GM21360 (cell line): ENCODE data around the gene C1QA.

Experiments used
- ATAC-seq: cut with Tn5 transposase; IDR thresholded peaks from one replicate; pipeline ENCODE4 v1.9.1; 2021; ENCODE audit warnings: mild to moderate bottlenecking, moderate library complexity; ENCODE audit not compliant: unreplicated experiment

C1QA gene

GRCh38 chr1:22612671-22613571 lies 23.5 kb upstream of the C1QA start:
- no peak for ATAC-seq

GRCh38 chr1:22613572-22613918 lies 22.9 kb upstream of the C1QA start:
- ATAC-seq = no peak

GRCh38 chr1:22613951-22614350 lies 22.5 kb upstream of the C1QA start:
- ATAC-seq = no peak

- no peak for ATAC-seq
Observed at GRCh38 chr1:22615886-22616285, 20.5 kb upstream of the C1QA start.

GRCh38 chr1:22616571-22616970 lies 19.9 kb upstream of the C1QA start:
- ATAC-seq = no peak

GRCh38 chr1:22618056-22618455 lies 18.4 kb upstream of the C1QA start:
- ATAC-seq = no peak

- no peak for ATAC-seq
Observed at GRCh38 chr1:22619252-22619651, 17.2 kb upstream of the C1QA start.

GRCh38 chr1:22619798-22620197 lies 16.6 kb upstream of the C1QA start:
- ATAC-seq = no peak

- no peak for ATAC-seq
Observed at GRCh38 chr1:22621761-22622160, 14.7 kb upstream of the C1QA start.

- no peak for ATAC-seq
Observed at GRCh38 chr1:22625262-22625925, 11.0 kb upstream of the C1QA start.

GRCh38 chr1:22626237-22627157 lies 9.9 kb upstream of the C1QA start:
- ATAC-seq = no peak

- no peak for ATAC-seq
Observed at GRCh38 chr1:22627331-22627730, 9.1 kb upstream of the C1QA start.

GRCh38 chr1:22628698-22629444 lies 7.6 kb upstream of the C1QA start:
- no peak for ATAC-seq

- ATAC-seq = no peak
Observed at GRCh38 chr1:22629886-22630285, 6.5 kb upstream of the C1QA start.

GRCh38 chr1:22633697-22634463 lies 2.5 kb upstream of the C1QA start:
- ATAC-seq = no peak

GRCh38 chr1:22635436-22635835 lies 992 bp upstream of the C1QA start:
- no peak for ATAC-seq

- ATAC-seq = no peak
Observed at GRCh38 chr1:22636927-22637326, 499 bp downstream of the C1QA start.

- ATAC-seq = no peak
Observed at GRCh38 chr1:22637907-22638445, 1.5 kb downstream of the C1QA start.

- no peak for ATAC-seq
Observed at GRCh38 chr1:22638476-22639234, 2.2 kb downstream of the C1QA start.
